Measurements from ENCODE around the gene NR5A2.

The NR5A2 gene

DNA sequence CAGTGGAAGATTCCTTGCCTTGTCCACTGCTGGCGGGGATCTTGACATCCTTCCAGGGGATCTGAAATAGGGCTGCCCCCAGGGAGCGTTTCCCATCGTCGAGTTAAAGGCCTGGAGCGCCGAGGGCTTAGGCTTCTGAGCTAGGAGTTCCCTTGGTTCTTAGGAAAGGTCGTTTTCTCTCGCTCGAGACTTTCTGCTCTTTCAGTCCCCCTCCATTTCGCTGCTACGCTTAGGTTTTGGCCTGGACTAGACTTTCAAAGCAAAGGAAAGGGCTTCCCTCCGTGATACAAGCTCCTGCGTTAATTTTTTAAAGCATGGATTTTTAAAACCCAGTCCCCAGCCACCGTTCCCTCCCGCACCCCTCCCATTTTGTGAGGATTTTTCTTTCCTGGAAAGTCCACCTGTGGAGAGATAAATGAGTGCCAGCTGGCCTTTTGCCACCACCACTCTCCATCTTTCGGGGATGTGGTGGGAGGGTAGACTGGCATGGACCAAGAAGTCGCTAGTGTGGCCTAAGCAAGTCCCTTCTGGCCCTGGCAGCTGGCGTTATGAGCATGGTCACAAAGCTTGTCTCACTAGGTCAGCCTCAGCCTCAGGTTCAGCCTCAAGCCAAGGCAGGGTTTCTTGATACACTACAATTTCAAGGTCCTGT is 9.2 kb downstream of the NR5A2 start:
- TF ChIP-seq, protein P1, sequence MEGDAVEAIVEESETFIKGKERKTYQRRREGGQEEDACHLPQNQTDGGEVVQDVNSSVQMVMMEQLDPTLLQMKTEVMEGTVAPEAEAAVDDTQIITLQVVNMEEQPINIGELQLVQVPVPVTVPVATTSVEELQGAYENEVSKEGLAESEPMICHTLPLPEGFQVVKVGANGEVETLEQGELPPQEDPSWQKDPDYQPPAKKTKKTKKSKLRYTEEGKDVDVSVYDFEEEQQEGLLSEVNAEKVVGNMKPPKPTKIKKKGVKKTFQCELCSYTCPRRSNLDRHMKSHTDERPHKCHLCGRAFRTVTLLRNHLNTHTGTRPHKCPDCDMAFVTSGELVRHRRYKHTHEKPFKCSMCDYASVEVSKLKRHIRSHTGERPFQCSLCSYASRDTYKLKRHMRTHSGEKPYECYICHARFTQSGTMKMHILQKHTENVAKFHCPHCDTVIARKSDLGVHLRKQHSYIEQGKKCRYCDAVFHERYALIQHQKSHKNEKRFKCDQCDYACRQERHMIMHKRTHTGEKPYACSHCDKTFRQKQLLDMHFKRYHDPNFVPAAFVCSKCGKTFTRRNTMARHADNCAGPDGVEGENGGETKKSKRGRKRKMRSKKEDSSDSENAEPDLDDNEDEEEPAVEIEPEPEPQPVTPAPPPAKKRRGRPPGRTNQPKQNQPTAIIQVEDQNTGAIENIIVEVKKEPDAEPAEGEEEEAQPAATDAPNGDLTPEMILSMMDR (IDR thresholded peaks at IDR 0.05; ENCODE audit: extremely low read depth, missing control alignments), result no peak
- peak; percentile 21 for DNase-seq (ENCODE audit: low spot score)

DNA sequence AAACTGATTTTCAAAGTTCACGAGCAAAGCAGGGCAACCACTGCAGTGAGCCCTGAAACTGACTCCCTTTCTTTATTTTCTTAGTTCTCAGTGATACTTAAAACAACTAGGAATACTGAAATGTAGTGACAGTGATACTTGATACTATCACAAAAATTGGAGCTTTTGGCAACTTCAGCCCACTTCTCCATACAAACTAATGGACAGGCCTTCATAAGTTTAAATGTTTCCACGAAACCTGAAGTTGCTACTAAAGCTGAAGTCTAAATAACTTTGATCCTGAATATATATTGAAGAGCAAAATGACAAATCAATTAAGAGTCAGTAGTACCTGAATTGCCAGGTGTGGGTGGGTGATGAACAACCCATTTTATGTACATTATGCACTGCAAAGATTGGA is 10.0 kb downstream of the NR5A2 start:
- TF ChIP-seq, protein P1 (IDR thresholded peaks at IDR 0.05; ENCODE audit: extremely low read depth, missing control alignments), result no peak
- DNase-seq (ENCODE audit: low spot score), result no peak

DNA sequence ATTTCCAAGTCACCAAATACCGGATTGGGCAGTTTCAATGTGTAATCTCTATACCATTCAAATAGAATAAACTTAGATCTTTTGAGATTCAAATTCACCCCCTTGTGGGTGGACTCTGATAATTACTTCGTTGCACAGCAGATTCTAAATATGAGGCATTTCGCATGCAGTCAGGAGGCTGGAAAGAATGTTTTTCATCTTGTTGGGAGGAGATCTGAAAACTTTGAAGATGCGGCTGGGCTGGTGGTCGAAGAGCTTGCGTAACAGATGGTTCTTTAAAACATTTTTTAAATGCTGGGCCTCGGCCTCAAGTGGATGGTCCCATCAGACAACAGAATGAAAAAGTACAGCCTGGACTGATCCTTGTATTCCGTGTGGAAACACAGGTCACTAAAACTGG is 10.4 kb downstream of the NR5A2 start:
- TF ChIP-seq, protein P1 (IDR thresholded peaks at IDR 0.05; ENCODE audit: extremely low read depth, missing control alignments), result no peak
- DNase-seq (ENCODE audit: low spot score), result peak; percentile 21

DNA sequence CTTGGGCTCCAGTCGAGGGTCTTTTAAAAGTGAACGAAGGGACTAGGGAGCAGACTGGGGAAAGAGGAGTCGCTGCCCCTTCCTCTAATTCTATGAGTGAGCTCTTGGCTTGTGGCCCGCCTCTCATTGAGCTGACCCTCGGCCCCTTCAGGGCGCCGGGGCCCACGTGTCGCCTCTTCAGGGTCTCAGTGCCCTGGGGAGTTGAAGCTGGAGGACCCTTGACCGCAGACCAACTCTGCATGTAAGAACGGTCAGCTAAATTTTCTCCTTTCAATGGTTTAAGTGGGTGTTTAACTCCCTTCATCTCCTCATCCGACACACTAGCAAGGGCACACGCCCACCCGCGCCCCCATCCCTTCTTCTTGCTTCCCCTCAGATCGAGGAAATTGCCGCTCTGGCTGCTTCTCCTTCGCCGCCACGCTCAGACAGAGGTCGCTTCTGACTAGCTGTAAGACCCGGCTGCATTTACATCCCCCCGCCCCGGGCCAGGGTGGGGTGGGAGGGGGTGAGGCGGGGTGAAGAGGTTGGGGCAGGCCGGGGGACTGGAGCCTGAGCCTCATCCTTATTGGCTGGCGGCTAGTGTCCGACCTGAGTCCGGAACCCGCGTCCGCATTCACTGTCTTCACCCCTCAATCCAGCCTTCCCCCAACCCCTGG is 10.9 kb downstream of the NR5A2 start:
- peak; percentile 23 for DNase-seq (ENCODE audit: low spot score)
- TF ChIP-seq, protein P1 (IDR thresholded peaks at IDR 0.05; ENCODE audit: extremely low read depth, missing control alignments), result no peak

DNA sequence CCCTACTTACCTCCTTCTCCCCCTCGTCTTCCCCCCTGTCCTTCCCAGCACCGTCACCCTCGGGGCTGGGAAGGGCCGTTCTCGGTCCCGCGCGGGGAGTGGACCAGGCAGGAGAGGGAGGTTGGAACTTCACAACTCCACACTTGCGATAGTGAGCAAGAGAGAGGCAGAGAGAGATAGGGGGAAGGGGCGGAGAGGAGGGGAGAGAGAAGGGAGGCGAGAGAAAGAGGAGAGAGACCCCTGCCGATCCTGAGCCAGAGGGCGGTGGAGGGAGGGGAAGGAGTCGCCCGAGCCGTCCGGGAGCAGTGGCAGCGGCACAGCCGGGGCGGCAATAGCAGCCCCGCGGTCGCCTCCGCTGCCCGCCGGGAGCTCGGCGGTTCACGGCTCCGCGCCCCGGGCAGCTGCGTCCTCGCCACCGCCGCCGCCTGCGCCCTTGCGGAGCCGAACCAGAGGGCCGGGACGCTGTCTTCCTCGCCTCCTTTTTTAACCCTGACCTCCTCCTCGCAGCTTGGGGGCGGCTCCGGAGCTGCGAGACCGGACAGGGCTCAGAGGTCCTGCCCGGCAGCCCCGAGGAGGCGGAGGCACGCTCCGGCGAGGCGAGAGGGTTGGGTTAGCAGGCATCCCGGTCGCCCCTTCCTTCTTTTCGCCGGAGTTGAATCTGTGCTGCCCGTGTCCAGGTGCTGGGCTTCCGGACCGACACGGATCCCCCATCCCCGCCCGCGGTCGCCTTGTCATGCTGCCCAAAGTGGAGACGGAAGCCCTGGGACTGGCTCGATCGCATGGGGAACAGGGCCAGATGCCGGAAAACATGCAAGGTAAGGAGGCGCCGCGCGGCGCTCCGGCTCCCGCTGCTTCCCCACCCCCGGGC is 11.7 kb downstream of the NR5A2 start:
- TF ChIP-seq, protein P1 (IDR thresholded peaks at IDR 0.05; ENCODE audit: extremely low read depth, missing control alignments), result no peak
- peak; percentile 65 for DNase-seq (ENCODE audit: low spot score)

DNA sequence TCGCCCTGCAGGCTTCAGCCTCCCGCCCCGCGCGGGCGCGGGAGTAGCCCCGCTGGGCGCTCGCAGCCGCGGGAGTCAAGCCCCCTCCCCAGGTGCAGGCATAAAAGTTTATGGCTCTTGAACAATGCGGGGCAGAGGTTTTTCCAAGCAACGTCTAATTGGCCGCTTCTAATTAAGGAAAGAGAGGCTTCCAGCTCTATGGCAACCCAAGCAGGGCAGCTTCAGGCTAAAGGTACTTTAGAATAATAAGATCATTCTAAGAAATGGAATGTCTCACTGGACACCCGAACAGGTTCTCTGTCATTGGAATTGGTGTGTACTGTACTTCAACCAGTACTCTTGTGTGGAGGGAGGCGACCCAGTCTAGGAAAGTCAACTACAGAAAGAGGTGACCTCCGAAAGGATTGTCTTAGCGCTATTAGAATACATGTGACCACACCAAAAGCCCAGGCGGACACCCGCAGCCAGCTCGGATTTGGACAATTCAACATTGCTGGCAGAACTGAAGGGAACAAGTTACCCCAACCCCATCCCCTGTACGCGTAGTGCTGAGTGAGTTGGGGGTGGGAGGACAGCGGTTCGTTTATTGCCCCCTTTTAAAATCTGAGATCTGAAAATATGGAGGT is 12.5 kb downstream of the NR5A2 start:
- DNase-seq (ENCODE audit: low spot score), result peak; percentile 47

More for the DNA sequence above, 12.5 kb downstream of the NR5A2 start:
- TF ChIP-seq, protein P1 (IDR thresholded peaks at IDR 0.05; ENCODE audit: extremely low read depth, missing control alignments), result no peak

Data from GM20000 (cell line).